Measurements from ENCODE around the gene TMEM134. TPM values are rescaled to one million over a fixed set of nuclear protein-coding genes. Genes with fewer than 3 reads are reported as not detected.

TMEM134 gene
- total RNA-seq, 5 donors from 2014 or later (not counting 1 experiment from before 2014, with no cell fraction given) = 59.9 to 113 (median 106) TPM

GRCh38 chr11:67504950-67505581 is 36.0 kb upstream of the TMEM134 start, which contains the start of gene PITPNM1:
TSS of gene PITPNM1 (minus strand) at chr11:67505363. CDS start at chr11:67504180, 1,183 bp downstream.
- H3K27ac ChIP-seq (ENCODE audit: low read length) = peak within 1 kb of the TSS; percentile 92
- peak within 1 kb of the TSS; percentile 89 to 94 (median 89) for H3K4me3 Mint-ChIP-seq
- H3K27me3 Mint-ChIP-seq = no peaks in the 10 kb centered on the region

GRCh38 chr11:67504005-67504949 is 35.2 kb upstream of the TMEM134 start:
- ChIA-PET POLR2A (interaction anchor here in 1 of 2 donors (0.5 kb wide), 1 partner anchor 10 kb away, joined by 3 read pairs; no protein-coding TSS in a partner anchor), CTCF (interaction anchor here in 1 of 2 donors (0.5 kb wide), 1 partner anchor 845 kb away, joined by 3 read pairs; no protein-coding TSS in a partner anchor)
- Mint-ChIP-seq H3K36me3 (peaks cover 20% of the 10 kb centered on the region), H3K4me1 (peaks cover 48 to 56% (median 50%) of the 10 kb centered on the region in 3 donors), H3K4me3 (peak overlapping the region; percentile 89 to 94 (median 89)), H3K27ac (peak overlapping the region; percentile 73 to 80), H3K27me3 (no peaks in the 10 kb centered on the region), H3K9me3 (no peaks in the 10 kb centered on the region)
- peaks cover 4 to 46% of the 10 kb centered on the region in 2 donors for H3K36me3 ChIP-seq (ENCODE audit: control insufficient read depth in 2 of 2, extremely low read depth in 1 of 2, insufficient read depth in 1 of 2, low read length in 1 of 2)
- peaks cover 12 to 66% of the 10 kb centered on the region in 2 experiments for H3K4me1 ChIP-seq (ENCODE audit: control insufficient read depth in 1 of 2, extremely low read depth in 1 of 2, insufficient read depth in 2 of 2, low read length in 2 of 2)
- H3K27ac ChIP-seq (ENCODE audit: low read length) = peak overlapping the region; percentile 68
- DNase-seq (peak in 15 of 35 experiments; percentile 11 to 55 (median 20)), ATAC-seq (replicated peaks in 1 of 4) (no peak)
- H3K4me3 ChIP-seq (ENCODE audit: control insufficient read depth in 1 of 2, extremely low read depth in 1 of 2, low read length in 1 of 2) = peak overlapping the region; percentile 92 to 97
- H3K9me3 ChIP-seq = no peaks in the 10 kb centered on the region
- no peaks in the 10 kb centered on the region for H3K27me3 ChIP-seq (replicated peaks in 1 of 2; ENCODE audit: control insufficient read depth in 2 of 2, extremely low read depth in 1 of 2, insufficient read depth in 2 of 2, low read length in 1 of 2)
- WGBS (ENCODE audit: insufficient coverage) = 2% methylated on average over 100 of the region's 101 CpGs

More at GRCh38 chr11:67504950-67505581, 36.0 kb upstream of the TMEM134 start, which contains the start of gene PITPNM1:
- H3K4me1 Mint-ChIP-seq = peaks cover 48 to 58% (median 52%) of the 10 kb centered on the region in 3 donors
- ChIA-PET POLR2A (no interaction called here), CTCF (interaction anchor here in 1 of 2 donors (0.6 to 0.7 kb wide), 3 partner anchors 22 to 672 kb away, joined by 3 to 4 read pairs (median 3); partner anchors contain the start of genes AIP and PTPRCAP)
- Histone ChIP-seq H3K4me1 (ENCODE audit: control insufficient read depth in 1 of 2, extremely low read depth in 1 of 2, insufficient read depth in 2 of 2, low read length in 2 of 2) (peaks cover 12 to 67% of the 10 kb centered on the region in 2 experiments), H3K4me3 (ENCODE audit: control insufficient read depth in 1 of 2, extremely low read depth in 1 of 2, low read length in 1 of 2) (peak within 1 kb of the TSS; percentile 92 to 97), H3K9me3 (no peaks in the 10 kb centered on the region), H3K36me3 (ENCODE audit: control insufficient read depth in 2 of 2, extremely low read depth in 1 of 2, insufficient read depth in 1 of 2, low read length in 1 of 2) (peaks cover 4 to 40% of the 10 kb centered on the region in 2 donors), H3K27me3 (replicated peaks in 1 of 2; ENCODE audit: control insufficient read depth in 2 of 2, extremely low read depth in 1 of 2, insufficient read depth in 2 of 2, low read length in 1 of 2) (no peaks in the 10 kb centered on the region)
- peaks cover 17% of the 10 kb centered on the region for H3K36me3 Mint-ChIP-seq
- ATAC-seq (replicated peaks in 1 of 4) (peak in 3 of 4 experiments; percentile 15 to 28 (median 21)), DNase-seq (peak in 31 of 35 experiments; percentile 32 to 81 (median 55))
- H3K9me3 Mint-ChIP-seq = no peaks in the 10 kb centered on the region
- 0% methylated on average over 39 of the region's 58 CpGs for WGBS (ENCODE audit: insufficient coverage)
- peak within 1 kb of the TSS; percentile 94 to 95 for H3K27ac Mint-ChIP-seq

GRCh38 chr11:67503119-67504004 is 34.3 kb upstream of the TMEM134 start:
- ATAC-seq (replicated peaks in 1 of 4) = no peak
- Mint-ChIP-seq H3K4me3 (peak overlapping the region; percentile 73 to 74 (median 73)), H3K4me1 (peaks cover 41 to 48% (median 42%) of the 10 kb centered on the region in 3 donors), H3K36me3 (peaks cover 20% of the 10 kb centered on the region), H3K27ac (peak overlapping the region; percentile 70 to 77), H3K27me3 (no peaks in the 10 kb centered on the region), H3K9me3 (no peaks in the 10 kb centered on the region)
- WGBS (ENCODE audit: insufficient coverage) = 77% methylated on average over 7 of the region's 19 CpGs
- peaks cover 10 to 53% of the 10 kb centered on the region in 2 donors for H3K36me3 ChIP-seq (ENCODE audit: control insufficient read depth in 2 of 2, extremely low read depth in 1 of 2, insufficient read depth in 1 of 2, low read length in 1 of 2)
- DNase-seq = no peak
- CTCF ChIA-PET = no interaction called here
- no peaks in the 10 kb centered on the region for H3K27me3 ChIP-seq (replicated peaks in 1 of 2; ENCODE audit: control insufficient read depth in 2 of 2, extremely low read depth in 1 of 2, insufficient read depth in 2 of 2, low read length in 1 of 2)
- POLR2A ChIA-PET = no interaction called here
- H3K4me1 ChIP-seq (ENCODE audit: control insufficient read depth in 1 of 2, extremely low read depth in 1 of 2, insufficient read depth in 2 of 2, low read length in 2 of 2) = peaks cover 12 to 58% of the 10 kb centered on the region in 2 experiments
- no peak overlapping the region for H3K27ac ChIP-seq (ENCODE audit: low read length)
- H3K4me3 ChIP-seq (ENCODE audit: control insufficient read depth in 1 of 2, extremely low read depth in 1 of 2, low read length in 1 of 2) = peak overlapping the region; percentile 7 to 15
- no peaks in the 10 kb centered on the region for H3K9me3 ChIP-seq

GRCh38 chr11:67502328-67502979 is 33.4 kb upstream of the TMEM134 start:
- ChIA-PET CTCF (no interaction called here), POLR2A (no interaction called here)
- Histone ChIP-seq H3K4me1 (ENCODE audit: control insufficient read depth in 1 of 2, extremely low read depth in 1 of 2, insufficient read depth in 2 of 2, low read length in 2 of 2) (peaks cover 12 to 53% of the 10 kb centered on the region in 2 experiments), H3K27ac (ENCODE audit: low read length) (no peak overlapping the region), H3K27me3 (replicated peaks in 1 of 2; ENCODE audit: control insufficient read depth in 2 of 2, extremely low read depth in 1 of 2, insufficient read depth in 2 of 2, low read length in 1 of 2) (no peaks in the 10 kb centered on the region), H3K9me3 (no peaks in the 10 kb centered on the region), H3K4me3 (ENCODE audit: control insufficient read depth in 1 of 2, extremely low read depth in 1 of 2, low read length in 1 of 2) (no peak overlapping the region), H3K36me3 (ENCODE audit: control insufficient read depth in 2 of 2, extremely low read depth in 1 of 2, insufficient read depth in 1 of 2, low read length in 1 of 2) (peaks cover 18 to 62% of the 10 kb centered on the region in 2 donors)
- 98% methylated on average over 12 of the region's 18 CpGs for WGBS (ENCODE audit: insufficient coverage)
- Mint-ChIP-seq H3K9me3 (no peaks in the 10 kb centered on the region), H3K27me3 (no peaks in the 10 kb centered on the region), H3K27ac (peak overlapping the region; percentile 70 to 77), H3K36me3 (peaks cover 20% of the 10 kb centered on the region), H3K4me3 (peak overlapping the region; percentile 73 to 74 (median 73)), H3K4me1 (peaks cover 40 to 45% (median 42%) of the 10 kb centered on the region in 3 donors)
- ATAC-seq (replicated peaks in 1 of 4) (no peak), DNase-seq (no peak)

- Mint-ChIP-seq H3K27me3 (no peaks in the 10 kb centered on the region), H3K4me1 (peaks cover 34 to 39% (median 37%) of the 10 kb centered on the region in 3 donors), H3K9me3 (no peaks in the 10 kb centered on the region), H3K36me3 (peaks cover 20% of the 10 kb centered on the region), H3K27ac (no peak overlapping the region), H3K4me3 (no peak overlapping the region)
- ChIA-PET POLR2A (no interaction called here), CTCF (no interaction called here)
- H3K9me3 ChIP-seq = no peaks in the 10 kb centered on the region
- no peaks in the 10 kb centered on the region for H3K27me3 ChIP-seq (replicated peaks in 1 of 2; ENCODE audit: control insufficient read depth in 2 of 2, extremely low read depth in 1 of 2, insufficient read depth in 2 of 2, low read length in 1 of 2)
- peaks cover 18 to 65% of the 10 kb centered on the region in 2 donors for H3K36me3 ChIP-seq (ENCODE audit: control insufficient read depth in 2 of 2, extremely low read depth in 1 of 2, insufficient read depth in 1 of 2, low read length in 1 of 2)
- ATAC-seq (replicated peaks in 1 of 4) (no peak), DNase-seq (no peak)
- H3K27ac ChIP-seq (ENCODE audit: low read length) = no peak overlapping the region
- H3K4me1 ChIP-seq (ENCODE audit: control insufficient read depth in 1 of 2, extremely low read depth in 1 of 2, insufficient read depth in 2 of 2, low read length in 2 of 2) = peaks cover 10 to 47% of the 10 kb centered on the region in 2 experiments
- 96% methylated on average over 17 of the region's 18 CpGs for WGBS (ENCODE audit: insufficient coverage)
- no peak overlapping the region for H3K4me3 ChIP-seq (ENCODE audit: control insufficient read depth in 1 of 2, extremely low read depth in 1 of 2, low read length in 1 of 2)
Observed at GRCh38 chr11:67501854-67502253, 32.8 kb upstream of the TMEM134 start.

Data from T-cell (primary cell).